Activated CD4-positive, alpha-beta memory T cell treated with anti-CD3 and anti-CD28 coated beads for 36 hours (primary cell): Measurements from ENCODE around the gene TGM3. TPM values are rescaled to one million over a fixed set of nuclear protein-coding genes. Genes with fewer than 3 reads are reported as not detected.

Source experiments
- CTCF ChIA-PET: fragments of 350-600 bp; sonication (Branson Sonifier 250); formaldehyde crosslinking; loops from one replicate; lab custom pipeline; 2021; ENCODE audit warnings: antibody characterized with exemption, inconsistent platforms; lab: Charles Lee
- POLR2A ChIA-PET: fragments of 350-600 bp; sonication (Branson Sonifier 250); formaldehyde crosslinking; loops from one replicate; lab custom pipeline; 2021; ENCODE audit warnings: antibody characterized with exemption; lab: Charles Lee
- DNase-seq: peaks from one replicate; pipeline ENCODE4 v3.0.0-alpha.2; 2020
- H3K27ac Mint-ChIP-seq: one replicate; pipeline ENCODE4 v1.8.0; 2021; ENCODE audit warnings: mixed read lengths
- H3K27me3 Mint-ChIP-seq: one replicate; pipeline ENCODE4 v1.8.0; 2021; ENCODE audit warnings: mixed read lengths
- H3K36me3 Mint-ChIP-seq: one replicate; pipeline ENCODE4 v1.8.0; 2021; ENCODE audit warnings: mixed read lengths
- H3K4me1 Mint-ChIP-seq: one replicate; pipeline ENCODE4 v1.8.0; 2021; ENCODE audit warnings: low read depth, mixed read lengths
- H3K4me3 Mint-ChIP-seq: one replicate; pipeline ENCODE4 v1.8.0; 2021; ENCODE audit warnings: mild to moderate bottlenecking, mixed read lengths
- H3K9me3 Mint-ChIP-seq: one replicate; pipeline ENCODE4 v1.8.0; 2021; ENCODE audit warnings: mixed read lengths
- intact Hi-C: fragments of 100-400 bp; cut with micrococcal nuclease; formaldehyde crosslinking; loops from one replicate; pipeline ENCODE4 v1.15.1; 2023
- total RNA-seq, 2 experiments: library from RNA; stranded (reverse); gene quantifications; one replicate each; pipeline ENCODE4 v1.2.3, GENCODE V29; 2021

Gene TGM3, protein sequence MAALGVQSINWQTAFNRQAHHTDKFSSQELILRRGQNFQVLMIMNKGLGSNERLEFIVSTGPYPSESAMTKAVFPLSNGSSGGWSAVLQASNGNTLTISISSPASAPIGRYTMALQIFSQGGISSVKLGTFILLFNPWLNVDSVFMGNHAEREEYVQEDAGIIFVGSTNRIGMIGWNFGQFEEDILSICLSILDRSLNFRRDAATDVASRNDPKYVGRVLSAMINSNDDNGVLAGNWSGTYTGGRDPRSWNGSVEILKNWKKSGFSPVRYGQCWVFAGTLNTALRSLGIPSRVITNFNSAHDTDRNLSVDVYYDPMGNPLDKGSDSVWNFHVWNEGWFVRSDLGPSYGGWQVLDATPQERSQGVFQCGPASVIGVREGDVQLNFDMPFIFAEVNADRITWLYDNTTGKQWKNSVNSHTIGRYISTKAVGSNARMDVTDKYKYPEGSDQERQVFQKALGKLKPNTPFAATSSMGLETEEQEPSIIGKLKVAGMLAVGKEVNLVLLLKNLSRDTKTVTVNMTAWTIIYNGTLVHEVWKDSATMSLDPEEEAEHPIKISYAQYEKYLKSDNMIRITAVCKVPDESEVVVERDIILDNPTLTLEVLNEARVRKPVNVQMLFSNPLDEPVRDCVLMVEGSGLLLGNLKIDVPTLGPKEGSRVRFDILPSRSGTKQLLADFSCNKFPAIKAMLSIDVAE
- not detected for total RNA-seq

DNA sequence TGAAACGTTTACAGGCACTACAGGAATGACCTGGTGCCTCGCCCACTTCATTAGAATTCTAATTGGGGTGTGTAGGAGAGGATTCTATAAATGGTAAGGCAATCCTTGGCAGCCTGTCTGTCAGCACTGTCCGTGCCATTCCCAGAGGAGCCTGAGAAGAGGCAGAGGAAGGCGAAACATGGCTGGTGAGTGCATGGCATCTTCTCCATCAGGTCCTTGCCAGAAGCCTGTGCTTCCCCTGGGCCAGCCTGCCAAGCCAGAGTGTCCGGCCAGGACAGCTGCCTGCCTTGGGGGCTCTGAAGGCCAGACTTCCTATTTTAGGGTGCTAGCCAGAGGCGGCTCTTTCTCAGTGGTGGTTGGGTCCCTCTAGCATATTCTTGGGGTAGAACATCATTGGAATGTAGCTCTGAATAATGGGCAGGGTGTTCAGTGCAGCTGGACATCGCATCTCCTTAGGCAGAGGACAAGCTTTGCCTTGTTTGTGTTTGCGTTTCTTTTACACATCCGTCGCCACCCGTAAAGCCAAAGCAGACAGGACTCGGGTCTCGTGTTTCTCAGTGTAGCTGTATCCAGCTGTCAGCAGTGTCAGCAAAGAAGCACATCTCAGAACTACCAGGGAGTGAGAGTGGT is at the start of gene TGM3:
Gene TGM3 (plus strand): TSS at position 116 of the 630 bp plus-strand sequence. CDS start 63 bp downstream, at position 179.
- CTCF ChIA-PET: no interaction called here
- intact Hi-C loops: no loop called here

DNA sequence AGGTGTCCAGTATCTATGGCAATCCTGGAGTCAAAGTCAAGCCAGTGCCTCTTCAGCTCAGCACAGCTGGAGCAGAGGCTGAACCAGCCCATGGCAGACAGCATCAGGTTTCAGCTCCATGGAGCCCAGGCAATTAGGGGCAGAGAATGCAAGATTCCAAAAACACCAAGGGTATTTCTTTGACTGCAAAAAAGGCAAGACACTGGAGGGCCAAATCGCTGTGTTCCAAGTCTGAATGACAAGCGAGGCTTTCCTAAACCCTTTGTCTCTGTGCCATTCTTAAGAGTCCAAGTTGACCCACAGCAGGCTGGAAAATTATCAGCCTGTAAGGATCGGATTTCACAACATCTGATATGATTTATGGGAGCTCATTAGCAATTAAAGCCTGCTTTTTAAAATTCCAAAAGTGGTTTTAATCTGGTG is 49.7 kb upstream of the TGM3 start:
- intact Hi-C loops: no loop called here
- peaks cover 14% of the 10 kb centered on the region for H3K27me3 Mint-ChIP-seq
- no peak for DNase-seq
- CTCF ChIA-PET: interaction anchor here (0.8 to 1.0 kb wide), 2 partner anchors 37 to 38 kb away, joined by 3 to 4 read pairs; no protein-coding TSS in a partner anchor
- H3K4me3 Mint-ChIP-seq: no peak overlapping the region
- H3K36me3 Mint-ChIP-seq: no peaks in the 10 kb centered on the region
- H3K4me1 Mint-ChIP-seq: no peaks in the 10 kb centered on the region
- H3K9me3 Mint-ChIP-seq: no peaks in the 10 kb centered on the region
- H3K27ac Mint-ChIP-seq: no peak overlapping the region
- POLR2A ChIA-PET: no interaction called here

More for the DNA sequence above, at the start of gene TGM3:
- peaks cover 2% of the 10 kb centered on the region for H3K27me3 Mint-ChIP-seq
- no peaks in the 10 kb centered on the region for H3K9me3 Mint-ChIP-seq
- H3K4me1 Mint-ChIP-seq: peaks cover 2% of the 10 kb centered on the region
- no peaks in the 10 kb centered on the region for H3K36me3 Mint-ChIP-seq
- no peak within 1 kb of the TSS for H3K4me3 Mint-ChIP-seq
- POLR2A ChIA-PET: no interaction called here
- no peak for DNase-seq
- no peak within 1 kb of the TSS for H3K27ac Mint-ChIP-seq

DNA sequence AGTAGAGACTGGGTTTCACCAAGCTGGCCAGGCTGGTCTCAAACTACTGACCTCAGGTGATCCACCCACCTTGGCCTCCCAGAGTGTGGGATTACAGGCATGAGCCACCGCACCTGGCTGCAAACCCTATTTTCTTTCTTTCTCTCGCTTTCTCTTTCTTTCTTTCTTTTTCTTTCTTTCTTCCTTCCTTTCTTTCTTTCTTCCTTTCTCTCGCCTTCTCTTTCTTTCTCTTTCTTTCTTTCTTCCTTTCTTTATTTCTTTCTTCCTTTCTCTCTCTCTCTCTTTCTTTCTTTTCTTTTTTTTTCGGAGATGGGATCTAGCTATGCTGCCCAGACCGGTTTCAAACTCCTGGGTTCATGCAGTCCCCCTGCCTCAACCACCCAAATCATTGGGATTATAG is 47.0 kb upstream of the TGM3 start:
- Mint-ChIP-seq H3K36me3 (no peaks in the 10 kb centered on the region), H3K9me3 (no peaks in the 10 kb centered on the region), H3K27me3 (peaks cover 21% of the 10 kb centered on the region), H3K4me3 (no peak overlapping the region), H3K4me1 (no peaks in the 10 kb centered on the region), H3K27ac (no peak overlapping the region)
- no peak for DNase-seq
- intact Hi-C loops: no loop called here
- POLR2A ChIA-PET: no interaction called here
- CTCF ChIA-PET: no interaction called here

DNA sequence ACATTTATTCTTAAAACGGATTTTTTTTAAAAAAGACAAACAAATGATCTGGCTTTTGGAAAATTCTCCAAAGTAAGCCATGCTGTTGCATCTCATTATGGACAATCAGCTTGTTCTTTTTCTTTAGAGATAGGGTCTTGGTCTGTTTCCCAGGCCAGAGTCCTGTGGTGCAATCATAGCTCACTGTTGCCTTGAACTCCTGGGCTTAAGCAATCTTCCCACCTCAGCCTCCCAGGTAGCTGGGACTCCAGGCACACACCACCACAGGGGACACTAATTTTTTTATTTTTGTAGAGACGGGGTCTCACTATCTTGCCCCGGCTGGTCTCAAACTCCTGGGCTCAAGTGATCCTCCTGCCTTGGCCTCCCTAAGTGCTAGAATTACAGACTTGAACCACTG is 45.9 kb upstream of the TGM3 start:
- POLR2A ChIA-PET: no interaction called here
- Mint-ChIP-seq H3K4me1 (no peaks in the 10 kb centered on the region), H3K4me3 (no peak overlapping the region), H3K27ac (no peak overlapping the region), H3K36me3 (no peaks in the 10 kb centered on the region), H3K9me3 (no peaks in the 10 kb centered on the region), H3K27me3 (peaks cover 23% of the 10 kb centered on the region)
- CTCF ChIA-PET: interaction anchor here (0.8 kb wide), 1 partner anchor 42 kb away, joined by 3 read pairs; no protein-coding TSS in a partner anchor
- intact Hi-C loops: no loop called here
- no peak for DNase-seq

DNA sequence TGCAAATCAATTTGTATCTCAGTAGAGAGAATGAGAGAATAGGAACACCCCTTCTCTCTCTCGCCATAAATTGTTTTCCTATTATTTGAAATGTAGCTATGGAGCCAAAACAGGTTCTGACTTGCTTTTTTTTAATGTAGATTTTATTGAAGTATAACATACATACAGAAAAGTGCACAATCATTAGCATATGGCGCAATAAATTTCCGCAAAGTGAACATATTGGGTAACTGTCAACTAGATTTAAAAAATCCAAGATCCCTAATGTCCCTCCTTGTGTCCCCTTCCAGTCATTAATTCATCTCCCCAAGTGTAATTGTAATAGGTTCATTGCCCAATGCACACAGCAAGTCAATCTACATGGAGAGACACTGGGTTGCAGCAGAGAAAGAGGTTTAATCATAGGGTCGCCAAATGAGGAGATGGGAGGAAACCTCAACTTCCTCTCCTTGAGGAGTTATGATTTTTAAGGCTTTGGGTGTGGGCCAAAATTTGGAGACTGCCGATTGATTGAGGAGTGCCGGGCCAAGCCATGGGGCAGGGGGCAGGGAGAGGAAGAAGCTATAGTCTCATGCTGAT is 43.3 kb upstream of the TGM3 start:
- ChIA-PET CTCF (no interaction called here), POLR2A (no interaction called here)
- Mint-ChIP-seq H3K36me3 (no peaks in the 10 kb centered on the region), H3K27ac (no peak overlapping the region), H3K27me3 (peaks cover 22% of the 10 kb centered on the region), H3K9me3 (no peaks in the 10 kb centered on the region), H3K4me3 (no peak overlapping the region), H3K4me1 (peaks cover 4% of the 10 kb centered on the region)
- DNase-seq: no peak
- intact Hi-C loops: no loop called here

DNA sequence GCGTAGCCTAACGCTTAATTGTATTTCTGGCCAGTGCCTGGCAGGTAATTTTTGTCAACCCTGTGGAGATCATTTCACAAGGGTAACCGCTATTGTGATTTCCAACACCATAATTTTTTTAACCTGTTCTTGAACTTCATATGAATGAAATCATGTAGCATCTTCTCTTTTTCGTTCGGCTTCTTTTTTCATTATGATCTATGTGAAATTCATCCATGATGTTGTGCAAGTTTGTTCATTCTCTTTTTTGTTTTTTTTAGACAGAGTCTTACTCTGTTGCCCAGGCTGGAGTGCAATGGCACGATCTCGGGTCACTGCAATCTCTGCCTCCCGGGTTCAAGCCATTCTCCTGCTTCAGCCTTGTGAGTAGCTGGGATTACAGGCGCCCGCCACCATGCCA is 42.5 kb upstream of the TGM3 start:
- intact Hi-C loops: no loop called here
- H3K27ac Mint-ChIP-seq: no peak overlapping the region
- no peak overlapping the region for H3K4me3 Mint-ChIP-seq
- H3K36me3 Mint-ChIP-seq: no peaks in the 10 kb centered on the region
- DNase-seq: no peak
- peaks cover 4% of the 10 kb centered on the region for H3K4me1 Mint-ChIP-seq
- H3K27me3 Mint-ChIP-seq: peaks cover 26% of the 10 kb centered on the region
- ChIA-PET CTCF (no interaction called here), POLR2A (no interaction called here)
- H3K9me3 Mint-ChIP-seq: no peaks in the 10 kb centered on the region

DNA sequence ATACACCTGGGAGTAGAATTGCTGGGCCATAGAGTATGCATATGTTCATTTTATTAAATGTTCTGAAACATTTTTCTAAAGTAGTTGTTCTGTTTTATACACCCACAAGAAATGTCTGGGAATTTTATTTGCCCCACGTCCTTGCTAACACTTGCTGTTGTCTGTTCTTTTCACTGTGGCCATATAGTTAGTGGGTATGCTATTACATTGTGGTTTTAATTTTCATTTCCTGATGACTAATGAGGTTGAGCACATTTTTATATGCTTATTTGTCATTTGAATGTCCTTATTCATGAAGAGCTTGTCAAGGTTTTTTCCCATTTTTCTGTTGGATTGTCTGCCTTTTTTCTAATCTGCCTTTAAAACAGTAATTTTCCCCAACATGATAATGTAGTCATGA is 41.5 kb upstream of the TGM3 start:
- Mint-ChIP-seq H3K9me3 (no peaks in the 10 kb centered on the region), H3K36me3 (no peaks in the 10 kb centered on the region), H3K4me3 (no peak overlapping the region), H3K4me1 (peaks cover 4% of the 10 kb centered on the region), H3K27ac (no peak overlapping the region), H3K27me3 (peaks cover 24% of the 10 kb centered on the region)
- no peak for DNase-seq
- POLR2A ChIA-PET: no interaction called here
- CTCF ChIA-PET: no interaction called here
- intact Hi-C loops: no loop called here

DNA sequence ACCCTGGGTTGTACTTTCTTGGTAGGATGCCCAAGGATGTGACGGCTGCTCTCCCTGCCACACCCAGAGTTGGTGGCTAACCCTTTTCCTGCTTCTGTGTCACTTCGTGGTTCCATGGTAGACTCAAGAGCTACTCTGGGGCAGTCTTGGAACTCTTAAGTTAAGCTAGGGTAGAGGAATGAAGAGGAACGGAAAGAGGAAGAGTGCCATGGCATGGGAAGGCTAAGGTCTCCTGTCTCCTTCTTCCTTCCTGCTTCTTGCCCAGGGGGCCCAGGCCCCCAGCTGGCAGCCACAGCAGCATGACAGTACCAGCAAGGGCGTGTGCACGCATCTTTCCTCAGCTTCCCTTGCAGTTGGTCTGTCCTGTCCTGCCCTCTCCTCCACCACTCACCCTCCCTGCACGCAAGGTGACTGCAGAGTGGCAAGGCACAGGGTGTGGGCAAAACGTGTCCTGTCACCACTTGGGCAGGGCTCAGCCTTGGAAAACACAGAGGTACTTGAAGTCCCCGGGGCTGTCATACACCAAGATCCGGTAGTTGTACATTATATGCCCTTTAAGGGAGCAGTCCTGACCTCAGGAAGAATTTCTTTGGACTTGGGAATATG is 39.8 kb upstream of the TGM3 start:
- Mint-ChIP-seq H3K9me3 (no peaks in the 10 kb centered on the region), H3K4me1 (peaks cover 4% of the 10 kb centered on the region), H3K27ac (no peak overlapping the region), H3K36me3 (no peaks in the 10 kb centered on the region), H3K4me3 (no peak overlapping the region), H3K27me3 (peaks cover 16% of the 10 kb centered on the region)
- intact Hi-C loops: no loop called here
- POLR2A ChIA-PET: no interaction called here
- no peak for DNase-seq
- CTCF ChIA-PET: no interaction called here

DNA sequence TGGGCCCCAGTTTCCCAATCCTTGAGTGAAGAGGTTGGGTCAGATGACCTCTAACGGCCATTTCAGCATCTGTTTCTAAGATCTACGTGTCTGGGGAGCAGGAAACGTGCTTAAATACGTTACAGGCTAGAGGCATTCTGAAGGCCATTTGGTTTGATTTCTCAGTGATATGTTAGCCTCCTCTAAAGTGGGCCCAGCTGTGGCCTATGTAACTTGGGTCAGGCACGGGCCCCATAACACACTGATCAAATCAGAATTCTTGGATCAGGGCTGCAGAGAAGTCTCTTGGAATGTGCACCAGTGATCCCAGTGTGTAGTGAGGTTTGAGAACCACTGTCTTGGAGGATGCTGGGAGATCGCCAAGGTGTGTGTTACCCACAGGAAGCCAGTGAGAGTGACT is 36.1 kb upstream of the TGM3 start:
- no peak for DNase-seq
- ChIA-PET CTCF (no interaction called here), POLR2A (no interaction called here)
- Mint-ChIP-seq H3K36me3 (no peaks in the 10 kb centered on the region), H3K27ac (no peak overlapping the region), H3K4me3 (no peak overlapping the region), H3K9me3 (no peaks in the 10 kb centered on the region), H3K27me3 (peaks cover 8% of the 10 kb centered on the region), H3K4me1 (peaks cover 4% of the 10 kb centered on the region)
- intact Hi-C loops: no loop called here

DNA sequence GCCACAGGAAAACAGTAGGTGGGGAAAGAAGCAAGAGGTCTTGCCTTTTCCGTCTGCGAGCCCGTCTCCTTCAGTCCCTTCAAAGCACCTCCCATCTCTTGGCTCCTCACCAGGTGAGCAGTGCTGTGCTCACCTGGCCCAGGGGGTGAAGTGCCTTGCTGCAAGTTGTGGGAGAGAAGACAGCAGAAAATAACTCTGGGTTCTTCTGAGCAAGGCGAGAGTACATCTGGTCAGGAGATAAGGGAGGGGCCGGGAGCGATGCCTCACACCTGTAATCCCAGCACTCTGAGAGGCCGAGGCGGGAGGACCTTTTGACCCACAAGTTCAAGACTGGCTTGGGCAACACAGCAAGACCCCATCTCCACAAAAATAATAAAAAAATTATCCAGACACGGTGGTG is 35.6 kb upstream of the TGM3 start:
- CTCF ChIA-PET: no interaction called here
- intact Hi-C loops: no loop called here
- no peaks in the 10 kb centered on the region for H3K9me3 Mint-ChIP-seq

DNA sequence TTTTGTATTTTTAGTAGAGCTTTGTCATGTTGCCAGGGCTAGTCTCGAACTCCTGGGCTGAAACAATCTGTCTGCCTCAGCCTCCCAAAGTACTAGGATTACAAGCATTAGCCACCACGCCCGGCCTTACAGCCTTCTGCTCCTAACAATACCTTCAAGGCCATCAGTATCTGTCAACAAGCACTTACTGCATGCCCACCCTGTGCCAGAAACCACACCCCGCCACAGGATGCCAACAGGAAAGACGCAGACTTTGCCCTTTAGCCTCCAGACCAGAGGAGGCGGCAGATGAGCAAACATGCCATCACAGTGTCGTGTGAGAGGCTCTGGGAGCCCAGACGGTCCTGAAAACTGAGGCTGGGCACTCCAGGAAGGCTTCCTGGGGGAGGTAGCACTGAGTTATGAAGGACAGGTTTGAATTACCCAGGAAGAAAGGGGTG is 34.7 kb upstream of the TGM3 start:
- H3K4me1 Mint-ChIP-seq: peaks cover 2% of the 10 kb centered on the region
- intact Hi-C loops: no loop called here
- H3K4me3 Mint-ChIP-seq: no peak overlapping the region
- peaks cover 7% of the 10 kb centered on the region for H3K27me3 Mint-ChIP-seq
- CTCF ChIA-PET: no interaction called here
- DNase-seq: no peak
- POLR2A ChIA-PET: no interaction called here
- H3K9me3 Mint-ChIP-seq: no peaks in the 10 kb centered on the region
- no peaks in the 10 kb centered on the region for H3K36me3 Mint-ChIP-seq
- no peak overlapping the region for H3K27ac Mint-ChIP-seq

More for the DNA sequence above, 35.6 kb upstream of the TGM3 start:
- Mint-ChIP-seq H3K36me3 (no peaks in the 10 kb centered on the region), H3K4me3 (no peak overlapping the region), H3K4me1 (peaks cover 4% of the 10 kb centered on the region), H3K27me3 (peaks cover 8% of the 10 kb centered on the region), H3K27ac (no peak overlapping the region)
- DNase-seq: no peak
- POLR2A ChIA-PET: no interaction called here

DNA sequence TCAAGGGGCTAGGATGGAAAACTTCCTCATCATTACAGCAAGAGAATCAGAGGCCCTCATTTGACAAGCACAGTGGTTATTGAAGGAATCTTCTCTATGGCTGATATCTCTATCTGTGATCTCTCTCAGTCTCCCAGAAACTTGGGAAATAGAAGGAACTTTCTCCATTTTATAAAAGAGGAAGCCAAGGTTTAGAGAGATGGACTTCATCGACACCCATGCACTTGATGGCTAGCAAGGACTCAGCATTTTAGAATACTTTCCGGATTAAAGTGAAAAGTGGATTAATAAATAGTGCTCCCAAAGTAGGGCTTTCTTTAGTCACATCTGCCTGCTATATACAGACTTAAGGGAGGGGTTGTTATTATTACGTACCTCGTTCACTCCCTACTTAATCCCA is 34.2 kb upstream of the TGM3 start:
- POLR2A ChIA-PET: no interaction called here
- Mint-ChIP-seq H3K27ac (no peak overlapping the region), H3K9me3 (no peaks in the 10 kb centered on the region), H3K27me3 (peaks cover 5% of the 10 kb centered on the region), H3K4me1 (no peaks in the 10 kb centered on the region), H3K36me3 (no peaks in the 10 kb centered on the region), H3K4me3 (no peak overlapping the region)
- CTCF ChIA-PET: no interaction called here
- no peak for DNase-seq
- intact Hi-C loops: no loop called here
